GM06990 (cell line): ENCODE data around the gene ZNF532.

Experiments
- DNase-seq: peaks from one replicate; pipeline ENCODE4 v3.0.0-alpha.2; 2011; ENCODE audit not compliant: insufficient read length; ENCODE audit errors: extremely low read depth
- H3K27me3 ChIP-seq: replicated peaks from 2 replicates; pipeline ENCODE4 v1.6.0; 2011; ENCODE audit warnings: low read length; ENCODE audit not compliant: control insufficient read depth, insufficient read depth
- H3K36me3 ChIP-seq: 2 replicates; pipeline ENCODE4 v1.5.1; 2011; ENCODE audit warnings: low read length; ENCODE audit not compliant: control insufficient read depth, insufficient read depth
- H3K4me3 ChIP-seq: replicated peaks from 2 replicates; pipeline ENCODE4 v1.5.1; 2011; ENCODE audit warnings: low read depth, mild to moderate bottlenecking, control low read depth, low read length
- CTCF ChIP-seq: IDR thresholded peaks from 2 replicates; pipeline ENCODE4 v1.5.1; 2011; ENCODE audit warnings: low read length, control low read depth, mild to moderate bottlenecking, inconsistent platforms; ENCODE audit not compliant: insufficient read depth, poor library complexity, severe bottlenecking

The ZNF532 gene

GRCh38 chr18:58977223-58977622, 112.5 kb downstream of the ZNF532 start:
- no peak overlapping the region for H3K4me3 ChIP-seq
- no peak for TF ChIP-seq CTCF
- no peaks in the 10 kb centered on the region for H3K36me3 ChIP-seq
- no peaks in the 10 kb centered on the region for H3K27me3 ChIP-seq
- no peak for DNase-seq

GRCh38 chr18:58977801-58978200, 113.1 kb downstream of the ZNF532 start:
- H3K36me3 ChIP-seq: no peaks in the 10 kb centered on the region
- no peak for TF ChIP-seq CTCF
- DNase-seq: no peak
- H3K27me3 ChIP-seq: no peaks in the 10 kb centered on the region
- no peak overlapping the region for H3K4me3 ChIP-seq

GRCh38 chr18:58978916-58979315, 114.2 kb downstream of the ZNF532 start:
- no peak for TF ChIP-seq CTCF
- no peak for DNase-seq
- no peaks in the 10 kb centered on the region for H3K36me3 ChIP-seq
- H3K4me3 ChIP-seq: no peak overlapping the region
- no peaks in the 10 kb centered on the region for H3K27me3 ChIP-seq

GRCh38 chr18:58979615-58980014, 114.9 kb downstream of the ZNF532 start:
- DNase-seq: no peak
- no peak overlapping the region for H3K4me3 ChIP-seq
- H3K27me3 ChIP-seq: no peaks in the 10 kb centered on the region
- no peak for TF ChIP-seq CTCF
- no peaks in the 10 kb centered on the region for H3K36me3 ChIP-seq

GRCh38 chr18:58980991-58981390, 116.3 kb downstream of the ZNF532 start:
- Histone ChIP-seq H3K4me3 (no peak overlapping the region), H3K36me3 (no peaks in the 10 kb centered on the region), H3K27me3 (no peaks in the 10 kb centered on the region)
- DNase-seq: no peak
- TF ChIP-seq CTCF: no peak
